HG02981 (cell line): ENCODE measurements around the gene DLL1.
A peak's percentile ranks its signal among the peaks of the same experiment; 100 is the strongest.

ENCODE experiments used
- ATAC-seq: cut with Tn5 transposase; IDR thresholded peaks from one replicate; pipeline ENCODE4 v1.9.1; 2021; ENCODE audit warnings: mild to moderate bottlenecking, moderate library complexity; ENCODE audit not compliant: unreplicated experiment

The DLL1 gene

DNA sequence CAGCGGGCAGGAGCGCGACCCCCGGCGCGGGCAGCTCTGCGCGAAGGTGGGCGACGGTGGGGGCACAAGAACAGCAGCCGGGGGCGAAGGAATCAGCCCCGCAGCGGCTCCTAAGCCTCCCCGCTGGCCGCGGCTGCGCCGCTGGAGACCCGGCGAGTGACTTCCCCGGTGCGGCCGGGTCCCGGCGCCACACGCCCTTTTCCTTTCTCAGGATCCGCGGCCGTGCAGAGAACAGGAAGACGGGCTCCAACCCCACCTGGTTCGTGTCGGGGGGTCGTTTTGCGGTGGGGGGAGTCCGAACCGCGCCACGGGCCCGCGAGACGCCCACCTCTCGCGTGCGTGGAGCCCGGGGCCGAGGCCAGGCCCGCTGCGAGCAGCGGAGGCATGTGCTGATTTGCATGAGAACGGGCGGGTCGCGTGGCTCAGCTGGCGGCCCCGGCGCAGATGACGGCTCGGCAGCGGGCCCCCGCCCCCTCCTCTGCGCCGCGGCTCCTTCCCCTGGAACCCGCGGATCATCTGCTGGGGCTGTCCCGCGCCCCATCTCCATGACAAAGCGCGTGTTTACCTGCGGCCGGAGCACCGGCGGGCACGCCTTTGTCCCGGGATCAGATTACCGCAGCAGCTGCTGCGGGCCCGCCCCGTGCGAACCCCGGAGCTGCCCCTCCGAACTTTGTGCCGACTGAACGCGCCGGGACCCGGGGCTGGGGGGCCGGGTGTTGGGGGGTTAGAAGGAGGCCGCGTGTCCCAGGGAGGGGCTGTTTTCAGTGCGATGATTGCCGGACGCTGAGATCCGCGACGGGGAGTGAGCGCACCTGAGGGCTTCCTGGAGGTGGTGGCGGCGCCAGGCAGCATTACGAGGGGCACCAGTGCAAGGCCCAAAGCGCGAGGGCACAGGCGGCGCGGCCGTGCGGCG, 4.9 kb upstream of the DLL1 start:
- ATAC-seq, result peak; percentile 52

GRCh38 chr6:170294813-170295509, 4.1 kb upstream of the DLL1 start:
- ATAC-seq, result peak; percentile 5

- ATAC-seq, result no peak
Measured at GRCh38 chr6:170294298-170294730, 3.4 kb upstream of the DLL1 start.

GRCh38 chr6:170293341-170294231, 2.7 kb upstream of the DLL1 start:
- no peak for ATAC-seq

DNA sequence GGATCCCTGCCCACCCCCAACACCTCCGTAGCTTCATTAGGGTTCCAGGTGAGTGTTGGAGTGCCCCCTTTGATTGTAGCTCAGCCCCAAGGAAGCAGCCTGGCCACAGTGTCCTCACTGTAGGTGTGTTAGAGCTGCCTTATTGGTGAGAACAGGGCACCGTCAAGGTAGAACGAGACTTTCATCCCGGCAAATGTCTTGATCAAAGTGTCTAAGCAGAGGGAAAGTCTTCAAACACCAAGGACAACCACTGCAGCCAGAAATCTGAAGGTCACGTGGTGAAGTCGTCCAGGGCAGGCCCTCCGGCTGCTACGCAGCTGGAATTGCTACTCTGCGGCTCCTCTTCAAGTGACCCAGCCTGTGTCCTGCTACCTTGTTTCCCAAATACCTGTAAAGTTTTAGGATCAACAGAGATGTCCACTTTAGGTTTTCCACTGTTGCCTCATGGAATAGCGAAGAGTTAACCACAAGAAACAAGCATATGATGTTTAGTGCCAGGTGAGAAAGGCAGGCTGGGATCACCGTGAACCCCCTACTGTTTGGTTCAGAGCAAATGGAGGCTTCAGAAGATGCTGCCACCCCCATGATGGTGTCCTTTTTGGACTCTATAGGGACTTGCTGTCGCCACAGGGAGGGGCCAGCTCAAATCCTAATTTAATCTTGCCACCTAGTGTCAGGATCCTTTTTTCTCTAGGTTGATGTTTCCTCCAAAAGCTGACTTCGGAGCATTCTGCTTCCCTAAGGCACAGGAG, 1.7 kb upstream of the DLL1 start:
- ATAC-seq, result no peak

- no peak for ATAC-seq
Measured at GRCh38 chr6:170292111-170292406, 1.2 kb upstream of the DLL1 start.

DNA sequence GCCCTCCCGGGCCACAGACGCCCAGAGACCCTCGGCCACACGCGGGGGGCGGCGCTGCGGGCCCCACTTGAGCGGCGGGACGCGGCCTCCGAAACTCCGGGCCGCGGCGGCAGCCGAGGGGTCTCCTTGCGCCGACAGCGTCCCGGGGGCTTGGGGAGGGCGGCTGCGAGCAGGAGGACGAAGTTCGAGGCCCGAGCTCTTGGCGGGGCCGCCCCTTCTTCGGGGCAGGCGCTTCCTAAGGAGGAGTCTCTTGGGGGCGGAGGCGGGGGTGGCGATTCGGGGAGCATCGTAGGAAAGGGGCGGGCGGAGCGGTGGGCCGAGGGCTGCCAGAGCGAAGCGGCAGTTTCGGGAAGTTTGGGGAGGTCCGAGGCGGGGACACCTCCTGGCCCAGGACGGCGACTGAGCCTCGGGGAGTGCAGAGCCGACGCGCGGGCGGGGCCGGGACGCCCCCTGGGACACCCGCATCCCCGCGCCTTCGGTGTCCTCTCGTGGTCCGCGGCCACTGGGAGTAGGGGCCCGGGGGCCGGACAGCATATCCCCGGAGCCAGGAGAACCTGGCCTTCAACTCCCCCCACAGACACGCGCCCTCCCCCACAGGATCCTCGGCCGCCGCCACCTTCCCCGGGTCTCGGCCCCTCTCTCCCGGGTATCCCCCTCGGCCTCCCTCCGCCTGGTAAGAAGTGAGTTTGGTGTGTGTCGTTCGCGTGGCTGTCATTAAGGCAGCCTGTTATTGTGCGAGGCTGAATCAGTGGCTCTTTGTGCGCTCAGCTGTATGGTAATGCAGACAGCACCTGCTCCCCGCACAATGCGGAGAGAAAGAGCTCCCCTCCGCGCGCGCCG, 613 bp upstream of the DLL1 start:
- peak; percentile 30 for ATAC-seq

DNA sequence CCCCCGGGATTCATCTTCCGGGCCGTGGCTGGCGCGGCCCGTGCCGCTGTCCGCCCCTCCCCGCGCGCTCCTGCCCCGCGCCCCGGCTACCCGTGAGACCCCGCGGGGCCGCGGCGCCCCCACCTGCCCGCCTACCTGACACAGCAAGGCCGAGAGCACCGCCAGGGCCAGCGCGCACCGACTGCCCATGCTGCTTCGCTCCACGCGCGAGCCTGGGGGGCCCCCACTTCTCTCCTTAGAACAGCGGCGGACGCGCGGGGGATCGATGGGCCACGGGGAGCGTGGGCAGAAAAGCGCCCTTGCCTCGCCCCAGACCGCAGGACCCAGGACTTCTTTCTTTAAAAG, 955 bp downstream of the DLL1 start:
- no peak for ATAC-seq

- no peak for ATAC-seq
Measured at GRCh38 chr6:170289180-170289931, 1.5 kb downstream of the DLL1 start.

DNA sequence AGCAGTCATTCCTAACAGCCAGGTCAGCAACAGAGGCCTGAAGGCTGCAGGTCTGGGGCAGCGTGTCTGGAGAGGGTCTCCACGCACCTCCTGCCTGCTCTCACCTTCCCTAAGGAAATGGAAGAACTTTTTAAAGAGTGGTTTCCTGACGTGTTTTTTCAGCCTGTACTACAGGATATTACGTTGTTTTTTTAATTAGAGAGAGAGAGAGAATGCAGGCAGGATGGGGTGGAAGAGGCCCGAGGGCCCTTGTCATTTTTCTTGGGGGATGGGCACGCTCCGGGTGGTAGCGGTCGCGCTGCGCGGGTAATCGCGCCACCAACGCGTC, 2.1 kb downstream of the DLL1 start:
- no peak for ATAC-seq

- no peak for ATAC-seq
Measured at GRCh38 chr6:170288091-170288631, 2.7 kb downstream of the DLL1 start.

GRCh38 chr6:170287371-170287876, 3.5 kb downstream of the DLL1 start:
- ATAC-seq, result no peak

DNA sequence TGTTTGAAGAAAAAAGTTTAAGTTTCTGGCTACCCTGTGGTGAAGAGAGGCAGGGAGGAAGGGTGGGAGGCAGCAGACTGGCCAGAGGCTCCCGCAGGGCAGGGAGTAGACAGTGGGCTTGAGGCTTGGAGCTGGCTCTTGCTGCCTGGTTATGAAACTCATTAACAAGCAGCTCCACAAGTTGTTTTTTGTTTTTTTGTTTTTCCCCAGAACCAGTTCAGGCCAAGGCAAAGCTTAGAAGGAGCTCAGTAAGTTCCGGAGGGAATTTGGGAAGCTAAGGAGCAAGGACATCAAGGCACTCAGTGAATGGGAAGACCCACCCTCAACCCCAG, 4.0 kb downstream of the DLL1 start:
- ATAC-seq, result no peak

- ATAC-seq, result no peak
Measured at GRCh38 chr6:170286246-170286933, 4.5 kb downstream of the DLL1 start.

- no peak for ATAC-seq
Measured at GRCh38 chr6:170285482-170285881, 5.4 kb downstream of the DLL1 start.

GRCh38 chr6:170284866-170285469, 5.9 kb downstream of the DLL1 start:
- no peak for ATAC-seq

- ATAC-seq, result no peak
Measured at GRCh38 chr6:170284126-170284773, 6.6 kb downstream of the DLL1 start.
